KOPT-K1 (cell line): ENCODE data around the gene KIF18B.

Experiments
- H3K27ac ChIP-seq: fragments of 200-600 bp; sonication (generic); 2 replicates; pipeline ENCODE4 v1.5.1; 2016; ENCODE audit warnings: antibody characterized with exemption, mild to moderate bottlenecking, low read depth, low read length; ENCODE audit not compliant: poor library complexity, severe bottlenecking
- H3K36me3 ChIP-seq: fragments of 200-600 bp; sonication (generic); 2 replicates; pipeline ENCODE4 v1.5.1; 2017; ENCODE audit warnings: antibody characterized with exemption, mild to moderate bottlenecking, low read length, moderate library complexity; ENCODE audit not compliant: insufficient read depth
- H3K9me3 ChIP-seq: fragments of 200-600 bp; sonication (generic); 2 replicates; pipeline ENCODE4 v1.5.1; 2017; ENCODE audit warnings: antibody characterized with exemption, low read length, mild to moderate bottlenecking; ENCODE audit not compliant: insufficient read depth, poor library complexity, severe bottlenecking

KIF18B gene

GRCh38 chr17:44899074-44899782 is 48.3 kb downstream of the KIF18B start, which contains the start of gene EFTUD2:
EFTUD2 (minus strand) TSS chr17:44899445; CDS start chr17:44894521, 4,924 bp downstream.
- Histone ChIP-seq H3K27ac (peak within 1 kb of the TSS; percentile 96), H3K36me3 (peaks cover 26% of the 10 kb centered on the region), H3K9me3 (no peaks in the 10 kb centered on the region)

- H3K9me3 ChIP-seq, result no peaks in the 10 kb centered on the region
- H3K36me3 ChIP-seq, result peaks cover 31% of the 10 kb centered on the region
- H3K27ac ChIP-seq, result peak overlapping the region; percentile 96
These were observed 48.9 kb downstream of the KIF18B start for GRCh38 chr17:44898768-44899073.

- peaks cover 62% of the 10 kb centered on the region for H3K36me3 ChIP-seq
- H3K27ac ChIP-seq, result no peak overlapping the region
- no peaks in the 10 kb centered on the region for H3K9me3 ChIP-seq
These were observed 52.9 kb downstream of the KIF18B start for GRCh38 chr17:44894642-44895041.

- Histone ChIP-seq H3K36me3 (peaks cover 69% of the 10 kb centered on the region), H3K27ac (no peak overlapping the region)
These were observed 55.3 kb downstream of the KIF18B start for GRCh38 chr17:44892250-44892649.

GRCh38 chr17:44889003-44889402 is 58.6 kb downstream of the KIF18B start:
- Histone ChIP-seq H3K9me3 (no peaks in the 10 kb centered on the region), H3K27ac (peak overlapping the region; percentile 48), H3K36me3 (peaks cover 73% of the 10 kb centered on the region)

More at GRCh38 chr17:44892250-44892649, 55.3 kb downstream of the KIF18B start:
- H3K9me3 ChIP-seq, result no peaks in the 10 kb centered on the region

GRCh38 chr17:44887971-44888954 is 59.3 kb downstream of the KIF18B start:
- H3K36me3 ChIP-seq, result peaks cover 73% of the 10 kb centered on the region
- H3K9me3 ChIP-seq, result no peaks in the 10 kb centered on the region
- peak overlapping the region; percentile 48 for H3K27ac ChIP-seq

- Histone ChIP-seq H3K36me3 (peaks cover 73% of the 10 kb centered on the region), H3K9me3 (no peaks in the 10 kb centered on the region)
These were observed 60.6 kb downstream of the KIF18B start for GRCh38 chr17:44887016-44887415.

GRCh38 chr17:44884941-44885340 is 62.6 kb downstream of the KIF18B start:
- Histone ChIP-seq H3K27ac (no peak overlapping the region), H3K36me3 (peaks cover 80% of the 10 kb centered on the region), H3K9me3 (no peaks in the 10 kb centered on the region)

More at GRCh38 chr17:44887016-44887415, 60.6 kb downstream of the KIF18B start:
- H3K27ac ChIP-seq, result peak overlapping the region; percentile 48

GRCh38 chr17:44881145-44881544 is 66.4 kb downstream of the KIF18B start:
- Histone ChIP-seq H3K36me3 (peaks cover 100% of the 10 kb centered on the region), H3K9me3 (no peaks in the 10 kb centered on the region), H3K27ac (no peak overlapping the region)

- Histone ChIP-seq H3K36me3 (peaks cover 97% of the 10 kb centered on the region), H3K9me3 (no peaks in the 10 kb centered on the region), H3K27ac (no peak overlapping the region)
These were observed 67.5 kb downstream of the KIF18B start for GRCh38 chr17:44880062-44880461.

- no peaks in the 10 kb centered on the region for H3K9me3 ChIP-seq
- H3K27ac ChIP-seq, result no peak overlapping the region
- peaks cover 97% of the 10 kb centered on the region for H3K36me3 ChIP-seq
These were observed 68.2 kb downstream of the KIF18B start for GRCh38 chr17:44879376-44879775.

- no peaks in the 10 kb centered on the region for H3K9me3 ChIP-seq
These were observed 68.8 kb downstream of the KIF18B start for GRCh38 chr17:44878627-44879221.

GRCh38 chr17:44877121-44877520 is 70.5 kb downstream of the KIF18B start:
- H3K36me3 ChIP-seq, result peaks cover 97% of the 10 kb centered on the region
- H3K27ac ChIP-seq, result no peak overlapping the region
- H3K9me3 ChIP-seq, result no peaks in the 10 kb centered on the region

More at GRCh38 chr17:44878627-44879221, 68.8 kb downstream of the KIF18B start:
- no peak overlapping the region for H3K27ac ChIP-seq
- peaks cover 97% of the 10 kb centered on the region for H3K36me3 ChIP-seq

GRCh38 chr17:44875761-44876160 is 71.8 kb downstream of the KIF18B start:
- Histone ChIP-seq H3K36me3 (peaks cover 97% of the 10 kb centered on the region), H3K27ac (no peak overlapping the region)

More at GRCh38 chr17:44875761-44876160, 71.8 kb downstream of the KIF18B start:
- no peaks in the 10 kb centered on the region for H3K9me3 ChIP-seq
